H1 (cell line): Measurements from ENCODE around the gene RNF182. TPM values are rescaled to one million over a fixed set of nuclear protein-coding genes. Genes with fewer than 3 reads are reported as not detected.

Source experiments
- CTCF ChIA-PET: fragments of 300-600 bp; sonication (Branson Sonifier 250); formaldehyde crosslinking; loops from one replicate; lab custom pipeline; 2021; ENCODE audit not compliant: partially characterized antibody; lab: Charles Lee
- POLR2A ChIA-PET: fragments of 300-600 bp; sonication (Branson Sonifier 250); formaldehyde crosslinking; loops from one replicate; lab custom pipeline; 2021; ENCODE audit warnings: inconsistent platforms; ENCODE audit not compliant: partially characterized antibody; lab: Charles Lee
- DNase-seq, 2 experiments: peaks; one replicate each; pipeline versions ENCODE4 v3.0.0 to v3.0.0-alpha.2; 2010 to 2022; ENCODE audit warnings: low spot score in 2 of 2, low read depth in 1 of 2, mixed read lengths in 1 of 2
- FAIRE-seq: peaks from 2 replicates; lab custom pipeline; 2011; peaks lifted over from hg19 to GRCh38; lab: Jason Lieb, UNC
- H2AFZ ChIP-seq: 2 replicates; pipeline ENCODE4 v1.8.1; 2012; ENCODE audit warnings: low read length, inconsistent platforms
- H2AK5ac ChIP-seq: 2 replicates; pipeline ENCODE4 v1.6.1; 2013; ENCODE audit warnings: low read depth, low read length
- H2BK120ac ChIP-seq: replicated peaks from 2 replicates; pipeline ENCODE3; 2013; ENCODE audit warnings: low read depth, low read length, inconsistent platforms
- H2BK12ac ChIP-seq: 2 replicates; pipeline ENCODE4 v1.6.1; 2013; ENCODE audit warnings: low read depth, low read length
- H2BK15ac ChIP-seq: 2 replicates; pipeline ENCODE4 v1.6.1; 2013; ENCODE audit warnings: low read length
- H2BK20ac ChIP-seq: 2 replicates; pipeline ENCODE4 v1.6.1; 2013; ENCODE audit warnings: low read length
- H2BK5ac ChIP-seq: 2 replicates; pipeline ENCODE4 v1.6.1; 2013; ENCODE audit warnings: low read depth, low read length
- H3K14ac ChIP-seq: 2 replicates; pipeline ENCODE4 v1.6.1; 2013; ENCODE audit warnings: inconsistent platforms; ENCODE audit not compliant: insufficient read length
- H3K18ac ChIP-seq: 2 replicates; pipeline ENCODE4 v1.6.1; 2013; ENCODE audit warnings: low read length; ENCODE audit errors: extremely low read depth
- H3K23ac ChIP-seq: 2 replicates; pipeline ENCODE4 v1.6.1; 2013; ENCODE audit warnings: inconsistent platforms; ENCODE audit not compliant: insufficient read length
- H3K23me2 ChIP-seq: 2 replicates; pipeline ENCODE4 v1.6.1; 2013; ENCODE audit warnings: low read depth, low read length
- H3K27ac ChIP-seq: 2 replicates; pipeline ENCODE4 v1.6.1; 2011; ENCODE audit warnings: low read depth, low read length, inconsistent platforms
- H3K27me3 ChIP-seq, 4 experiments: replicated peaks in 1 of 4; 1 replicate in 1 of 4; 2 replicates in 3 of 4; pipeline versions ENCODE4 v1.6.1 to v1.8.1; 2011 to 2013; ENCODE audit warnings: low read length in 3 of 4, mild to moderate bottlenecking in 3 of 4, inconsistent platforms in 2 of 4, mixed read lengths in 2 of 4, moderate library complexity in 1 of 4; ENCODE audit not compliant: control insufficient read depth in 3 of 4, insufficient read depth in 3 of 4; ENCODE audit errors: extremely low read depth in 1 of 4
- H3K36me3 ChIP-seq, 4 experiments: 2 replicates each; pipeline versions ENCODE4 v1.6.1 to v1.8.1; 2011 to 2013; ENCODE audit warnings: mild to moderate bottlenecking in 4 of 4, low read length in 3 of 4, moderate library complexity in 2 of 4, control low read depth in 1 of 4, inconsistent platforms in 1 of 4; ENCODE audit not compliant: insufficient read depth in 4 of 4, control insufficient read depth in 2 of 4
- H3K4ac ChIP-seq: replicated peaks from 2 replicates; pipeline ENCODE3; 2013; ENCODE audit warnings: low read length, low read depth, mixed read lengths, inconsistent platforms; ENCODE audit not compliant: insufficient read length
- H3K4me1 ChIP-seq, 4 experiments: replicated peaks in 1 of 4; 1 replicate in 1 of 4; 2 replicates in 3 of 4; pipeline versions ENCODE4 v1.6.1 to v1.8.1; 2011 to 2013; ENCODE audit warnings: low read length in 3 of 4, inconsistent platforms in 2 of 4, mixed read lengths in 1 of 4; ENCODE audit not compliant: insufficient read depth in 4 of 4, control insufficient read depth in 3 of 4
- H3K4me2 ChIP-seq, 2 experiments: 2 replicates each; pipeline versions ENCODE4 v1.6.1 to v1.8.1; 2011 to 2013; ENCODE audit warnings: low read depth in 2 of 2, low read length in 2 of 2, control low read depth in 1 of 2, inconsistent platforms in 1 of 2, mild to moderate bottlenecking in 1 of 2; ENCODE audit not compliant: insufficient read depth in 1 of 2
- H3K4me3 ChIP-seq, 4 experiments: fragments of 200-600, 300-600 bp in 1 of 4; sonication (generic), shearing (Covaris generic), sonication (Bioruptor Twin) in 1 of 4; 2 replicates each; pipeline versions ENCODE4 v1.5.1 to v1.8.1; 2011 to 2016; ENCODE audit warnings: low read length in 4 of 4, low read depth in 3 of 4, control low read depth in 2 of 4, inconsistent platforms in 2 of 4, mild to moderate bottlenecking in 2 of 4, mixed read lengths in 1 of 4, moderate library complexity in 1 of 4; ENCODE audit not compliant: insufficient read depth in 2 of 4; ENCODE audit errors: extremely low read depth in 1 of 4
- H3K56ac ChIP-seq: replicated peaks from 2 replicates; pipeline ENCODE3; 2013; ENCODE audit warnings: low read depth, mild to moderate bottlenecking, mixed read lengths, low read length, inconsistent platforms; ENCODE audit not compliant: insufficient read length
- H3K79me1 ChIP-seq: 2 replicates; pipeline ENCODE4 v1.6.1; 2013; ENCODE audit warnings: low read depth, low read length, control low read depth
- H3K79me2 ChIP-seq, 2 experiments: 2 replicates each; pipeline versions ENCODE4 v1.6.1 to v1.8.1; 2012 to 2013; ENCODE audit warnings: low read length in 2 of 2, mild to moderate bottlenecking in 2 of 2, inconsistent platforms in 1 of 2; ENCODE audit not compliant: insufficient read depth in 2 of 2, control insufficient read depth in 1 of 2
- H3K9ac ChIP-seq, 4 experiments: replicated peaks in 1 of 4; 1 replicate in 1 of 4; 2 replicates in 3 of 4; pipeline versions ENCODE4 v1.6.1 to v1.8.1; 2011 to 2013; ENCODE audit warnings: low read depth in 3 of 4, low read length in 3 of 4, control low read depth in 2 of 4, mild to moderate bottlenecking in 2 of 4, moderate library complexity in 2 of 4, inconsistent platforms in 1 of 4; ENCODE audit errors: extremely low read depth in 1 of 4
- H3K9me3 ChIP-seq, 2 experiments: 2 replicates each; pipeline versions ENCODE4 v1.6.1 to v1.8.1; 2012 to 2013; ENCODE audit warnings: mild to moderate bottlenecking in 2 of 2, moderate library complexity in 2 of 2, control low read depth in 1 of 2, inconsistent platforms in 1 of 2, low read depth in 1 of 2, low read length in 1 of 2, mixed read lengths in 1 of 2; ENCODE audit not compliant: insufficient read depth in 2 of 2
- H4K20me1 ChIP-seq, 2 experiments: replicated peaks in 1 of 2; 2 replicates each; pipeline versions ENCODE3 to v1.8.1; 2011 to 2013; ENCODE audit warnings: inconsistent platforms in 2 of 2, low read length in 2 of 2, mild to moderate bottlenecking in 1 of 2; ENCODE audit not compliant: insufficient read depth in 2 of 2, control insufficient read depth in 1 of 2
- H4K5ac ChIP-seq: 2 replicates; pipeline ENCODE4 v1.6.1; 2013; ENCODE audit warnings: low read length, low read depth, mixed read lengths, inconsistent platforms; ENCODE audit not compliant: insufficient read length
- H4K8ac ChIP-seq: 2 replicates; pipeline ENCODE4 v1.8.0; 2013; ENCODE audit warnings: mild to moderate bottlenecking, moderate library complexity, low read length, inconsistent platforms; ENCODE audit not compliant: insufficient read depth; ENCODE audit errors: extremely low read depth
- H4K91ac ChIP-seq: replicated peaks from 2 replicates; pipeline ENCODE3; 2013; ENCODE audit warnings: low read length, mixed read lengths, inconsistent platforms; ENCODE audit not compliant: insufficient read length
- ATF2 ChIP-seq: IDR thresholded peaks from 2 replicates; pipeline ENCODE4 v1.6.1; 2012; ENCODE audit warnings: low read length, inconsistent platforms
- CBX8 ChIP-seq: fragments of 300-800, 300-1000 bp; sonication (generic); IDR thresholded peaks from 2 replicates; pipeline ENCODE4 v1.7.1; 2016; ENCODE audit warnings: low read depth, low read length, borderline replicate concordance
- EGR1 ChIP-seq: IDR thresholded peaks from 2 replicates; pipeline ENCODE4 v1.6.1; 2011; ENCODE audit warnings: low read depth, low read length, borderline replicate concordance
- POLR2AphosphoS5 ChIP-seq: IDR thresholded peaks from 2 replicates; pipeline ENCODE4 v1.6.1; 2011; ENCODE audit warnings: low read depth, low read length
- RFX5 ChIP-seq: IDR thresholded peaks from 2 replicates; pipeline ENCODE4 v1.6.1; 2011; ENCODE audit warnings: low read depth, low read length, improper control_type of control experiment, borderline replicate concordance
- RNF2 ChIP-seq: fragments of 200-900, 300-1000 bp; sonication (generic); IDR thresholded peaks from 2 replicates; pipeline ENCODE4 v1.7.1; 2016; ENCODE audit warnings: borderline replicate concordance, low read depth, mild to moderate bottlenecking, antibody characterized with exemption, low read length; ENCODE audit not compliant: poor library complexity, severe bottlenecking; ENCODE audit errors: missing control alignments
- SIN3A ChIP-seq, 2 experiments: IDR thresholded peaks in 1 of 2; conservative IDR thresholded peaks in 1 of 2; 2 replicates each; pipeline ENCODE4 v1.6.1; 2011 to 2012; ENCODE audit warnings: low read length in 2 of 2, improper control_type of control experiment in 1 of 2, low read depth in 1 of 2, mild to moderate bottlenecking in 1 of 2
- SIX5 ChIP-seq: IDR thresholded peaks from 2 replicates; pipeline ENCODE4 v1.6.1; 2011; ENCODE audit warnings: mild to moderate bottlenecking, low read depth, low read length
- SP1 ChIP-seq: IDR thresholded peaks from 2 replicates; pipeline ENCODE4 v1.6.1; 2011; ENCODE audit warnings: low read depth, low read length
- WGBS, 2 experiments: shearing (Covaris generic) in 1 of 2; methylation state at CpG; one replicate each; pipeline versions ENCODE4 v1.1.6 to v1.1.7; 2013 to 2015; ENCODE audit warnings: low lambda C conversion rate in 2 of 2, mixed read lengths in 2 of 2, inconsistent platforms in 1 of 2, low coverage in 1 of 2, missing lambda C conversion rate in 1 of 2; ENCODE audit not compliant: insufficient replicate concordance in 2 of 2, insufficient coverage in 1 of 2, insufficient read length in 1 of 2; ENCODE audit errors: extremely low coverage in 1 of 2, missing lambda C conversion rate in 1 of 2; 5-methylcytosine and 5-hydroxymethylcytosine counted together
- polyA plus RNA-seq, 7 experiments: library from polyadenylated mRNA; depleted of rRNA in 3 of 7; stranded (reverse) in 5 of 7; unstranded in 2 of 7; fragments of >200 nt in 5 of 7; fragments of 200-250 nt in 2 of 7; gene quantifications; 1 replicate in 5 of 7; 2 replicates in 1 of 7; 4 replicates in 1 of 7; pipeline versions ENCODE4 v1.2.1 to v1.2.3, GENCODE V29; 2011 to 2013; ENCODE audit warnings: missing spikeins in 2 of 7, mixed read lengths in 2 of 7
- total RNA-seq: library from RNA; stranded (reverse); fragmentation: NEBNext Ultra II Directional; extraction: Animal tissue kit (Norgen Biotek cat#: 25700); gene quantifications from 2 replicates; pipeline ENCODE4 v1.2.1, GENCODE V29; 2021
- TF ChIP-seq, protein P1 (sequence below): IDR thresholded peaks from 2 replicates; pipeline ENCODE4 v1.6.1; 2011; ENCODE audit warnings: low read depth, mild to moderate bottlenecking, low read length; ENCODE audit not compliant: insufficient read depth

The RNF182 gene
- total and polyA plus RNA-seq, 2 of the 8 experiments (the other 6 are each of a cell fraction or from before 2014, with no cell fraction given): 6.2 to 10.7 TPM

- TF ChIP-seq RFX5 (no peak), EGR1 (no peak), SIN3A (conservative IDR thresholded peaks at IDR 0.05 in 1 of 2, IDR thresholded peaks at IDR 0.05 in 1 of 2; ENCODE audit: low read depth in 1 of 2, low read length in 2 of 2) (no peak), RNF2 (no peak), POLR2AphosphoS5 (no peak), CBX8 (no peak), SIX5 (no peak), SP1 (no peak), ATF2 (no peak)
- TF ChIP-seq, protein P1, sequence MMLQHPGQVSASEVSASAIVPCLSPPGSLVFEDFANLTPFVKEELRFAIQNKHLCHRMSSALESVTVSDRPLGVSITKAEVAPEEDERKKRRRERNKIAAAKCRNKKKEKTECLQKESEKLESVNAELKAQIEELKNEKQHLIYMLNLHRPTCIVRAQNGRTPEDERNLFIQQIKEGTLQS: no peak
- H3K4me1 ChIP-seq: no peaks in the 10 kb centered on the region
- DNase-seq (no peak), FAIRE-seq (no peak)
- ChIA-PET POLR2A (no interaction called here), CTCF (interaction anchor here (0.6 to 5.8 kb wide), 7 partner anchors 11 to 179 kb away, joined by 3 to 32 read pairs (median 5); no protein-coding TSS in a partner anchor)
- H3K14ac ChIP-seq: no peak overlapping the region
- no peak overlapping the region for H2AFZ ChIP-seq
- no peaks in the 10 kb centered on the region for H3K9me3 ChIP-seq
- no peak overlapping the region for H4K5ac ChIP-seq
- no peak overlapping the region for H3K56ac ChIP-seq
- no peaks in the 10 kb centered on the region for H3K36me3 ChIP-seq
- no peak overlapping the region for H4K91ac ChIP-seq
- no peak overlapping the region for H2BK15ac ChIP-seq
- no peak overlapping the region for H3K4me3 ChIP-seq
- H3K27ac ChIP-seq: no peak overlapping the region
- H3K4ac ChIP-seq: no peak overlapping the region
- no peaks in the 10 kb centered on the region for H3K79me1 ChIP-seq
- no peaks in the 10 kb centered on the region for H3K23me2 ChIP-seq
- no peak overlapping the region for H3K23ac ChIP-seq
- H2BK120ac ChIP-seq: no peak overlapping the region
- H2BK20ac ChIP-seq: no peak overlapping the region
- H3K9ac ChIP-seq: no peak overlapping the region
- H4K8ac ChIP-seq: no peak overlapping the region
- no peak overlapping the region for H3K18ac ChIP-seq
- no peaks in the 10 kb centered on the region for H3K79me2 ChIP-seq
- H2BK12ac ChIP-seq: no peak overlapping the region
- no peak overlapping the region for H3K4me2 ChIP-seq
- no peaks in the 10 kb centered on the region for H4K20me1 ChIP-seq
- H2BK5ac ChIP-seq: no peak overlapping the region
- no peaks in the 10 kb centered on the region for H3K27me3 ChIP-seq
- H2AK5ac ChIP-seq: no peak overlapping the region
- WGBS, 2 experiments: 94% methylated on average over 6 of the region's 6 CpGs; no CpG with 5 or more reads in 1 of the 2 experiments
Observed at GRCh38 chr6:13902922-13903321, 21.8 kb upstream of the RNF182 start.
